ENCODE measurements around the gene CPNE4. TPM values are rescaled to one million over a fixed set of nuclear protein-coding genes. Genes with fewer than 3 reads are reported as not detected.

Gene CPNE4
- total and polyA plus RNA-seq, 4 donors: 0.02 to 1.6 (median 0.29) TPM

- no peaks in the 10 kb centered on the region for H3K36me3 ChIP-seq (ENCODE audit: control insufficient read depth in 4 of 4, insufficient read depth in 4 of 4, low read length in 4 of 4)
- ATAC-seq (ENCODE audit: insufficient read depth, low FRiP score) (no peak), DNase-seq (no peak)
- no peak overlapping the region for H3K9ac ChIP-seq (ENCODE audit: insufficient read depth in 1 of 2, low read length in 2 of 2)
- H3K4me3 ChIP-seq: no peak overlapping the region
- H3K9me3 ChIP-seq (ENCODE audit: control insufficient read depth in 4 of 4, insufficient read depth in 3 of 4, low read length in 3 of 4): peaks cover 0 to 2% (median 0%) of the 10 kb centered on the region in 4 donors
- no peak for TF ChIP-seq CTCF (IDR thresholded peaks at IDR 0.05; ENCODE audit: control extremely low read depth, extremely low read depth)
- no peak overlapping the region for H3K27ac ChIP-seq (ENCODE audit: low read depth in 1 of 2, low read length in 1 of 2)
- no peaks in the 10 kb centered on the region for H3K27me3 ChIP-seq (ENCODE audit: control insufficient read depth in 3 of 3, insufficient read depth in 3 of 3, low read length in 2 of 3)
- 63 to 80% methylated on average over 3 of the region's 3 CpGs for WGBS, 2 donors
- no peaks in the 10 kb centered on the region for H3K4me1 ChIP-seq (ENCODE audit: control insufficient read depth in 5 of 5, insufficient read depth in 5 of 5, low read length in 5 of 5)
These were observed 321.2 kb downstream of the CPNE4 start for GRCh38 chr3:131713416-131714123.

GRCh38 chr3:131712662-131713061 lies 322.2 kb downstream of the CPNE4 start:
- Histone ChIP-seq H3K27ac (ENCODE audit: low read depth in 1 of 2, low read length in 1 of 2) (no peak overlapping the region), H3K9ac (ENCODE audit: insufficient read depth in 1 of 2, low read length in 2 of 2) (no peak overlapping the region), H3K27me3 (ENCODE audit: control insufficient read depth in 3 of 3, insufficient read depth in 3 of 3, low read length in 2 of 3) (no peaks in the 10 kb centered on the region), H3K4me1 (ENCODE audit: control insufficient read depth in 5 of 5, insufficient read depth in 5 of 5, low read length in 5 of 5) (no peaks in the 10 kb centered on the region), H3K9me3 (ENCODE audit: control insufficient read depth in 4 of 4, insufficient read depth in 3 of 4, low read length in 3 of 4) (peaks cover 0 to 2% (median 0%) of the 10 kb centered on the region in 4 donors), H3K4me3 (no peak overlapping the region), H3K36me3 (ENCODE audit: control insufficient read depth in 4 of 4, insufficient read depth in 4 of 4, low read length in 4 of 4) (no peaks in the 10 kb centered on the region)
- TF ChIP-seq CTCF (IDR thresholded peaks at IDR 0.05; ENCODE audit: control extremely low read depth, extremely low read depth): no peak
- 67 to 68% methylated on average over 3 of the region's 3 CpGs for WGBS, 2 donors
- DNase-seq (no peak), ATAC-seq (ENCODE audit: insufficient read depth, low FRiP score) (no peak)

GRCh38 chr3:131711114-131711768 lies 323.6 kb downstream of the CPNE4 start:
- DNase-seq: peak in 1 of 3 donors; percentile 8
- no peak for ATAC-seq (ENCODE audit: insufficient read depth, low FRiP score)
- TF ChIP-seq CTCF (IDR thresholded peaks at IDR 0.05; ENCODE audit: control extremely low read depth, extremely low read depth): no peak
- no peak overlapping the region for H3K27ac ChIP-seq (ENCODE audit: low read depth in 1 of 2, low read length in 1 of 2)
- no peak overlapping the region for H3K9ac ChIP-seq (ENCODE audit: insufficient read depth in 1 of 2, low read length in 2 of 2)
- 57 to 80% methylated on average over 7 of the region's 7 CpGs for WGBS, 2 donors
- no peak overlapping the region for H3K4me3 ChIP-seq
- no peaks in the 10 kb centered on the region for H3K36me3 ChIP-seq (ENCODE audit: control insufficient read depth in 4 of 4, insufficient read depth in 4 of 4, low read length in 4 of 4)
- H3K27me3 ChIP-seq (ENCODE audit: control insufficient read depth in 3 of 3, insufficient read depth in 3 of 3, low read length in 2 of 3): no peaks in the 10 kb centered on the region
- no peaks in the 10 kb centered on the region for H3K4me1 ChIP-seq (ENCODE audit: control insufficient read depth in 5 of 5, insufficient read depth in 5 of 5, low read length in 5 of 5)
- peaks cover 0 to 2% (median 0%) of the 10 kb centered on the region in 4 donors for H3K9me3 ChIP-seq (ENCODE audit: control insufficient read depth in 4 of 4, insufficient read depth in 3 of 4, low read length in 3 of 4)

Data from lung (tissue), 12 donors.